ENCODE measurements around the gene NCMAP.

NCMAP gene

GRCh38 chr1:24606296-24606605 is 50.4 kb downstream of the NCMAP start:
- H3K27me3 ChIP-seq (ENCODE audit: control insufficient read depth, insufficient read depth, low read length) = no peaks in the 10 kb centered on the region
- no peak for TF ChIP-seq CTCF (IDR thresholded peaks at IDR 0.05)
- H3K4me2 ChIP-seq (ENCODE audit: low read length) = no peak overlapping the region
- H3K9me3 ChIP-seq (ENCODE audit: control insufficient read depth, low read length) = no peaks in the 10 kb centered on the region
- no peak overlapping the region for H3K4me3 ChIP-seq (ENCODE audit: low read depth, low read length)
- H3K4me1 ChIP-seq = no peaks in the 10 kb centered on the region
- H2AFZ ChIP-seq = no peak overlapping the region
- no peak overlapping the region for H3K9ac ChIP-seq
- no peaks in the 10 kb centered on the region for H3K36me3 ChIP-seq (ENCODE audit: control insufficient read depth, insufficient read depth, low read length)
- no peaks in the 10 kb centered on the region for H3K79me2 ChIP-seq
- no peak overlapping the region for H3K27ac ChIP-seq

GRCh38 chr1:24606621-24607020 is 50.7 kb downstream of the NCMAP start:
- TF ChIP-seq CTCF (IDR thresholded peaks at IDR 0.05) = no peak
- H3K9ac ChIP-seq = no peak overlapping the region
- H3K4me2 ChIP-seq (ENCODE audit: low read length) = no peak overlapping the region
- no peaks in the 10 kb centered on the region for H3K4me1 ChIP-seq
- no peaks in the 10 kb centered on the region for H3K9me3 ChIP-seq (ENCODE audit: control insufficient read depth, low read length)
- no peaks in the 10 kb centered on the region for H3K27me3 ChIP-seq (ENCODE audit: control insufficient read depth, insufficient read depth, low read length)
- no peak overlapping the region for H2AFZ ChIP-seq
- no peaks in the 10 kb centered on the region for H3K36me3 ChIP-seq (ENCODE audit: control insufficient read depth, insufficient read depth, low read length)
- H3K79me2 ChIP-seq = no peaks in the 10 kb centered on the region
- no peak overlapping the region for H3K27ac ChIP-seq
- no peak overlapping the region for H3K4me3 ChIP-seq (ENCODE audit: low read depth, low read length)

GRCh38 chr1:24609949-24610517 is 54.1 kb downstream of the NCMAP start:
- Histone ChIP-seq H3K27ac (no peak overlapping the region), H3K9ac (no peak overlapping the region), H2AFZ (no peak overlapping the region), H3K4me1 (no peaks in the 10 kb centered on the region), H3K4me3 (ENCODE audit: low read depth, low read length) (no peak overlapping the region), H3K79me2 (no peaks in the 10 kb centered on the region), H3K27me3 (ENCODE audit: control insufficient read depth, insufficient read depth, low read length) (no peaks in the 10 kb centered on the region), H3K4me2 (ENCODE audit: low read length) (no peak overlapping the region), H3K9me3 (ENCODE audit: control insufficient read depth, low read length) (no peaks in the 10 kb centered on the region), H3K36me3 (ENCODE audit: control insufficient read depth, insufficient read depth, low read length) (no peaks in the 10 kb centered on the region)
- no peak for TF ChIP-seq CTCF (IDR thresholded peaks at IDR 0.05)

GRCh38 chr1:24619376-24619775 is 63.5 kb downstream of the NCMAP start:
- Histone ChIP-seq H3K4me3 (ENCODE audit: low read depth, low read length) (no peak overlapping the region), H3K27ac (no peak overlapping the region)

More at GRCh38 chr1:24619376-24619775, 63.5 kb downstream of the NCMAP start:
- Histone ChIP-seq H3K4me1 (no peaks in the 10 kb centered on the region), H3K27me3 (ENCODE audit: control insufficient read depth, insufficient read depth, low read length) (no peaks in the 10 kb centered on the region), H3K36me3 (ENCODE audit: control insufficient read depth, insufficient read depth, low read length) (no peaks in the 10 kb centered on the region), H3K9me3 (ENCODE audit: control insufficient read depth, low read length) (no peaks in the 10 kb centered on the region), H3K9ac (no peak overlapping the region), H2AFZ (no peak overlapping the region), H3K4me2 (ENCODE audit: low read length) (no peak overlapping the region), H3K79me2 (no peaks in the 10 kb centered on the region)
- TF ChIP-seq CTCF (IDR thresholded peaks at IDR 0.05) = no peak
